Measurements from ENCODE around the gene MYD88. TPM values are rescaled to one million over a fixed set of nuclear protein-coding genes. Genes with fewer than 3 reads are reported as not detected.
"Not testable (repeated sequence)": the region's sequence is repeated elsewhere in the genome, so short reads cannot be mapped to it uniquely, and the experiment has no call there.

The MYD88 gene
- total RNA-seq, 1 experiment from 2014 or later = 2.5 TPM

DNA sequence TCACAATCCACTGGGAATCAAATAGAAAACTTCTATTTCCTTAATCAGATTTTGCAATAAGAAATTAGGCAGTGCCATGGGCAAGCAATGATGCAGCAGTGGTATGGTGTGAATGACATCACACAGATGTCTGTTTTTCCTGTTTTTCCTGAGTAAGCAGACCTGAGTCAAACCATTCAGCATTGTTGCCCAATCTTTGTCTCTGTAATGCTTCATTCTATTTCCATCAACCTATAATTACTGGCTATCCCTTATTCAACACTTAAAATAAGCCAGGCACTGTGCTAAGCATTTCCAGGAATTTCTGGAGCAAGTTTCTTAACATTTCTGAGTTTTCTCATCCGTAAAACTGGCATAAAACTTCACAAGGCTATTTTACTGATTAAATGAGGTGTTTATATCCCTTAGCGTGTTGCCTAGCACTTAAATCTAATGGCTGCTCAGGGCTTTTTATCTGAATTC is 15.6 kb downstream of the MYD88 start:
- Histone ChIP-seq H3K27ac (no peak overlapping the region), H3K27me3 (no peaks in the 10 kb centered on the region), H3K4me3 (no peak overlapping the region), H3K9me3 (replicated peaks) (no peaks in the 10 kb centered on the region), H3K36me3 (no peaks in the 10 kb centered on the region), H3K4me1 (no peaks in the 10 kb centered on the region)
- no peak for DNase-seq

DNA sequence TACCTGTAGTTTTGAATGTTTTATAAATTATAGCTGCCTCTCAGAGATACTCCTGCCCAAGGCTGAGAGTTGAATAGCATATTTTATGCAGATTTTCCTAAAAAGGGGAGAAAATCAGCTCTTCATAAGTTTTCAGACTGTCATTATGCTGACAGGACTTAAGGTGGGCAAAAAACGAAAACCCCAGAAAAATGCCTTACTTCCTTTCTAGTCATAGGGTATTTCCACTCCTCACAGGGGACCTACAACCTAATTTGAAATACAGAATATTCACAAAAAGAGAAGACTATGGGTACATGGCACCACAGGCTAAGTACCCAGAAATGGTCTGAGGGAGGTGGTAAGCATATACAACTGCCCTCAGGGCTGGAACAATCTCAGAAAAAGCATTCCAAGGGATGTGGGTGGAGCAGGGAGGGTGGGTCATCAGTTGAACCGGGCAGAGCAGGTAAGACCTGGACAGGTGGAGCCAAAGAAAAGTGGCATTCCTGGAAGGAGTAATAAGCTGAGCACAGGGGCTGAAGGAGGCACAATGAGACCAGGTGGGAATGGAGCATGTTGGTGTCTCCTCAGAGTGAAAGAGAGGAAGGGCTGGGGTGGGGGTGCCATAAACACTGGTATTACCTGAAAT is 16.3 kb downstream of the MYD88 start:
- no peaks in the 10 kb centered on the region for H3K27me3 ChIP-seq

DNA sequence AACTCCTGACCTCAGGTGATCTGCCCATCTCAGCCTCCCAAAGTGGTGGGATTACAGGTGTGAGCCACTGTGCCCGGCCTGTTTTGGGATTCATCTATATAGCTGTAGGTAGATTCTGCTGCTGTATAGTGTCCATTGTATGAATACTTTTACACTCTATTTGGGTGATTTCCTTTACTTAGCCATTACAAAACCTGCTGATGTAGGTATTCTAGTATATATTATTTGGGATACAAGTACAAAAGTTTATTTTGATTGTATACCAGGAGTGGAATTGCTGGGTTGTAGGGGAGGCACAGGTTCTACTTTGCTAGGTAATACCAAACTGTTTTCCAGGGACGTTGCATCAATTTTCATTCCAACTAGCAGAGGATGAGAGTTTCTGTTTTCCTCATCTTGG is 17.4 kb downstream of the MYD88 start:
- no peaks in the 10 kb centered on the region for H3K9me3 ChIP-seq (replicated peaks)
- DNase-seq = no peak
- no peaks in the 10 kb centered on the region for H3K27me3 ChIP-seq
- H3K4me1 ChIP-seq = no peaks in the 10 kb centered on the region
- no peak overlapping the region for H3K27ac ChIP-seq
- no peaks in the 10 kb centered on the region for H3K36me3 ChIP-seq
- no peak overlapping the region for H3K4me3 ChIP-seq

More for the DNA sequence above, 16.3 kb downstream of the MYD88 start:
- DNase-seq = no peak
- Histone ChIP-seq H3K36me3 (no peaks in the 10 kb centered on the region), H3K9me3 (replicated peaks) (no peaks in the 10 kb centered on the region), H3K4me3 (no peak overlapping the region), H3K4me1 (no peaks in the 10 kb centered on the region), H3K27ac (no peak overlapping the region)

DNA sequence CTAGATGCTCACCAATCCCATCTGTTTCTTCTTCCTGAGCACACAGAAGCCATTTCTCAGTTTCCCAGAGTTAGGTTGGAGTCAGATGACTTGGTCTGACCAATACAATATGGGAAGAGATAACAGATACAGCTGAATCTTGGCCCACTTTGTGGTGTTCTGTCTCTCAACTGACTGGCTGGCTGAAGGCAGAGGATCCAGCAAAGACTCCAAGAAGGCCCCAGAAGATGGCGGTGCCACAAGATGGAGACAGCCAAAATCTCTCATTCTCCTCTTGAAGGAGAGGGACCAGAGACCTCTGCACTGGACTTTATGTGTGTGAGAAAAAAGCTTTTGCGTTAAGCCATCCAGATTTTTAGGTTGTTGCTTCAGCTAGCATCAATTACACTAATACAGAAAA is 18.7 kb downstream of the MYD88 start:
- H3K36me3 ChIP-seq = no peaks in the 10 kb centered on the region
- H3K4me3 ChIP-seq = no peak overlapping the region
- no peaks in the 10 kb centered on the region for H3K27me3 ChIP-seq
- no peaks in the 10 kb centered on the region for H3K9me3 ChIP-seq (replicated peaks)
- H3K4me1 ChIP-seq = no peaks in the 10 kb centered on the region
- DNase-seq = no peak
- H3K27ac ChIP-seq = no peak overlapping the region

DNA sequence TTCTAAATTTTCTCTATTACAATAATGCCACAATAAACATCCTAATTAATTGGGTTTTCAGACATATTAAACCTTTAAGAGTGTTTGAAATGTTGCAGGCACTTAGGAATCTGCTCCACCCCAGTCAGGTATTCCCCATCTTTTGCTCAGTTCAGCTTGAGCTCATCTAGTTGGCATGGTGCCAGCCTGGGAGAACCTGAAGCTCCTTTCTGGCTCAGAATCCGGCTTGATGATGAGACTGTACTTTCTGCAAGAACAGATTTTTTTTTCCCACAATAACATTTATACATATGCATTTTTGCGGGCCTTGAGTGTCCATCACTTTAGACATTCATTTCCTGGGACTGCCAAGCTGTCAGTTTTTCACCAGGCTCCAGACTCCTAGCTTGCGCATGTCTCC is 19.1 kb downstream of the MYD88 start:
- no peaks in the 10 kb centered on the region for H3K36me3 ChIP-seq
- H3K9me3 ChIP-seq (replicated peaks) = no peaks in the 10 kb centered on the region
- no peak for DNase-seq
- no peaks in the 10 kb centered on the region for H3K4me1 ChIP-seq
- no peak overlapping the region for H3K4me3 ChIP-seq
- H3K27me3 ChIP-seq = no peaks in the 10 kb centered on the region
- no peak overlapping the region for H3K27ac ChIP-seq

DNA sequence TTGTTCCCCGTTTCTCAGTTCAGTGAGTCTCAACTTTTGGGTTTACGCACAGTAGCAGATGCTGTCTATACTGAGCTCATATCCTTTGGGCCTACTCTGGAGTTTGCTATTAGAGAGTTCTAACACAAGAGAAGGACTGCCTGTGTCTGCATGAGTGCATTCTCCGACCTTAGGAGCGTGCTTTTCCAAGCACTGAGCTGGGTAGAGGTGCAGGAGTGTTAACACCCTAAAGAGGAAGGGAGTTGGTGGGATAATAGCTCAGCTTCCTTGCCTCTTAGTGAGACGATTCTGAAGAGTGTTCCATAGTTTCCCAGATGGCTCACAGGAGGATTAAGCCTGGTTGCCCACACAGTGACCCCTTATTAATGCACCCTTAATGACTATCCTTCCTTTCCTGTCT is 20.0 kb downstream of the MYD88 start:
- no peak for DNase-seq
- H3K9me3 ChIP-seq (replicated peaks) = no peaks in the 10 kb centered on the region
- no peak overlapping the region for H3K4me3 ChIP-seq
- no peaks in the 10 kb centered on the region for H3K27me3 ChIP-seq
- H3K36me3 ChIP-seq = no peaks in the 10 kb centered on the region
- no peaks in the 10 kb centered on the region for H3K4me1 ChIP-seq
- no peak overlapping the region for H3K27ac ChIP-seq

DNA sequence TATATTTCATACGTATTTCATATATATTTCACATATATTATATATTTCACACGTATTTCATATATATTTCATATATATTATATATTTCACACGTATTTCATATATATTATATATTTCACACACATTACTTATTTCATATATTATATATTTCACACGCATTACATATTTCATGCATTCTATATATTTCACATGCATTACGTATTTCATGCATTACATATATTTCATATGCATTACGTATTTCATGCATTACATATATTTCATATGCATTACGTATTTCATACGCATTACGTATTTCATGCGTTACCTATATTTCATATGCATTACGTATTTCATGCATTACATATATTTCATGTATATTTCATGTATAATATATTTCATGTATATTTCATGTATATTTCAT is 22.2 kb downstream of the MYD88 start:
- H3K4me3 ChIP-seq; H3K36me3 ChIP-seq; H3K9me3 ChIP-seq (replicated peaks); H3K4me1 ChIP-seq; H3K27me3 ChIP-seq; DNase-seq; H3K27ac ChIP-seq: not testable (repeated sequence)

DNA sequence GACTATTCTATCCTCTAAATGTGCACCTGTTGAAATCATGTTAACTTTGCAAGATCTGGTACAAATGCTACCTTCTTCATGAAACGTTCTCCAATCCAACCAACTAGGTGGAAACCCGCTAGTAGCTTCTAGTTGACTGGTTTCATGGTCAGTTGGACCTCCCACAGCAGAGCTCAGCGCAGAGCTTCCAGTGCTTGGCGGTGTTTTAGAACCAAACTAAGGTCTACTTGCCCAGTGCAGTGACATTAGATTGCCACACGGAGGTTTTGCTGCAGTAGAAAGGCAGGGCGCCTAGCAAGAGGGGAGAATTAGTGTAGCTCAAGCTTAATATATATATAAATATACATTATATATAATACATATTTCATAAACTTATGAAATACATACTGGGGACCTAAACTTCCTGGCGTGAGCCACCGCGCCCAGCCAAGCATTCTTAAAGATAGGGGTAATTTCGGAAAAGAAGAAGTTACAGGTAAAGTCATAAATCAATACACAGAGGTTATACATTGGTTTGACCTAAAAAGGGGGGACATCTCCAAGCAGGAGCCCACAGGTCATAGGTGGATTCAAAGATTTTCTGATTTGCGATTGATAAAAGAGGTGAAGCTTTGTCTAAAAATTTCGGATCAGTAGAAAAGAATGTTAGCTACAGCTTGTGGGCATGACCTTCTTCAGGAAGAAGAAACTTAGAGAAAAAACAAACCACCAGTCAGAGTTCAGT is 24.8 kb downstream of the MYD88 start:
- Histone ChIP-seq H3K27me3 (no peaks in the 10 kb centered on the region), H3K4me1 (0 out of 2 replicates have a peak, but pooled peaks cover 2% of the 10 kb centered on the region), H3K36me3 (no peaks in the 10 kb centered on the region), H3K27ac (no peak overlapping the region), H3K4me3 (no peak overlapping the region), H3K9me3 (replicated peaks) (no peaks in the 10 kb centered on the region)
- DNase-seq = no peak

DNA sequence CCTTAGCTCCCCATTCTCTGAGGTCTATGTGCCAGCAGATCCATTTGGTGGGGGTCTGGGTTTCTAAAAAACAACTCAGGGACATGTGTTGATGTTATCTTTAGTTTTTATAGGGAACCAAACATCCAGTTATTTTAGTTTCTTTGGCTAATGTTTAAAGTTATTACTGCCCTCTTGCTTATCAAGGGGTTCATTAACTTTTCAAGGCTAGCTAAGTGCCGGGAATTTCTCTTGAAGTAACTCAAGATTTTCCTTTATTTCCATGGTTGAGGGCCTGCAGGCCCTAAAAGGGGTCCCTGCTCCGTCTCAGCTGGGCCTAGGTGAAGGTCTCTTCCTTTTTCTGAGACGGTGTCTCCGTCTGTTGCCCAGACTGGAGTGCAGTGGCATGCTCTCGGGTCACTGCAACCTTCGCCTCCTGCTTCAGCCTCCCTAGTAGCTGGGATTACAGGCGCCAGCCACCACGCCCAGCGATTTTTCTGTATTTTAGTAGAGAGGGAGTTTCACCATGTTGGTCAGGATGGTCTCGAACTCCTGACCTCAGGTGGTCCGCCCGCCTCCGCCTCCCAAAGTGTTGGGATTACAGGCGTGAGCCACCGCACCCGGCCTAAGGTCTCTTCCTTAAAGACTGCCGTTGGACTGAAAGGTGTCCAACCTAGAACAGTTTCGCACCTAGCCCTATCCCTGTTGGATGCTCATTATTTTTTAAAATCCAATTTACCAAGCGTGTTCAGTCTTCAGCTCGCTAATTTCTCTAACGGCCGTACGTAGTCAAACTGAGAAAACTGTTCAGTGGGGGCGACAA is 25.6 kb downstream of the MYD88 start:
- Histone ChIP-seq H3K9me3 (replicated peaks) (no peaks in the 10 kb centered on the region), H3K4me3 (peak overlapping the region; percentile 95), H3K27me3 (no peaks in the 10 kb centered on the region), H3K36me3 (no peaks in the 10 kb centered on the region), H3K27ac (peak overlapping the region; percentile 98; the same call in 1 of the 2 replicates), H3K4me1 (0 out of 2 replicates have a peak, but pooled peaks cover 2% of the 10 kb centered on the region)
- no peak for DNase-seq

DNA sequence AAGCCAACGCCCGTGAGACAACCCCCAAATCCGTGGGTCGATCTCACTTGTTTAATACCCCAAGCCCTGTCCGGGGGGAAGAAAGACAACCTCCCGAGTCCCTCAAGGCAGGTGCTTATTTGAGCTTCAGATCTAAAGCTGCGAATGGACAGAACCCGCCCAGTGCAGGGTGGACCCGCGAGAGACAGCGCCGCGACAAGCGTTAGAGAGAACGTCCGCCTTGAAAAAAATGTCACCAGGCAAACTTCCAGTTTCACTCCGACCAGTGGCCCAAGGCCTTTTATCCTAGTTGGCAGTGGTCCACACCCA is 26.1 kb downstream of the MYD88 start:
- Histone ChIP-seq H3K36me3 (no peaks in the 10 kb centered on the region), H3K27ac (peak overlapping the region; percentile 98), H3K4me1 (0 out of 2 replicates have a peak, but pooled peaks cover 2% of the 10 kb centered on the region), H3K9me3 (replicated peaks) (no peaks in the 10 kb centered on the region), H3K27me3 (no peaks in the 10 kb centered on the region), H3K4me3 (peak overlapping the region; percentile 95)
- no peak for DNase-seq

DNA sequence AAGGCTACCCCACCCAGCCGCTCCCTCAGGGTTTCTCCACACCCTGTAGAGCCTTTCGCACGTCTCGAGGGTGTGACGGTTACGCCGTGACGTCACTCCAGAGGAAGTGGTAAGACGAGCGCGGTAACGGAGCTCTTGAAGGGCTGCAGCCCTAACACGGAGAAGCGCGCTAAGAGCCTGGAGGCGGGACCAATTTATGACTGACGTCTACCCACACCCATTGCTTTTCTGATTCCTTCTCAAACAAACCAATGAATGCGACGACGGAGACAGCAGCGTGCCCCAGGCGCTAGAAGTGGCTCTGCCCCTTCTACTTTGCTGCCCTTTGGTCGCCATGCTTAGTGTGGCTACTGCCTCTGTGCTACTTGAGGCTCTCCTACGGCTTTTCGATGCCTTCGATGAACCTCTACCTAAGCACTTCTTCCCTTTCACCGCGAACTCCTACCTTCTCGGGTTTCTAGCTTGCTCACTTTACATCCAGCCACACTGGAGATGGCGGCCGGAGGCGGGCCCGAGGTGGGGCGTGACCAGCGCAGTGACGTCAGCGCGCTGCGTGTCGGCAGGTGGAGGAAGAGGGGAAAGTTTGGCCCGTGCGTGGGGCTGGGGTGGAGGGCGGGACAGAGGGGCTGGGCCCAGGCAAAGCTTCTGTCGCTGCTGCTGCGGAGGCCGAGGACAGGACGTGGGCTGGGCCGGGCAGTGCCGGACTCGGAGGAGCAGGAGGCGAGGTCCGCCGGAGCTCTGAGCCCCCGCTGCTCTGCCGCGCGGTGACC is 26.7 kb downstream of the MYD88 start, which contains the start of gene OXSR1:
Gene OXSR1 (plus strand): TSS at position 586 of the 770 bp plus-strand sequence. CDS start 340 bp downstream, outside the sequence.
- peak within 1 kb of the TSS; percentile 98 for H3K27ac ChIP-seq
- H3K27me3 ChIP-seq = no peaks in the 10 kb centered on the region
- peak; percentile 94 to 98 for DNase-seq
- peak within 1 kb of the TSS; percentile 95 for H3K4me3 ChIP-seq
- H3K4me1 ChIP-seq = 0 out of 2 replicates have a peak, but pooled peaks cover 2% of the 10 kb centered on the region
- H3K36me3 ChIP-seq = no peaks in the 10 kb centered on the region
- no peaks in the 10 kb centered on the region for H3K9me3 ChIP-seq (replicated peaks)

DNA sequence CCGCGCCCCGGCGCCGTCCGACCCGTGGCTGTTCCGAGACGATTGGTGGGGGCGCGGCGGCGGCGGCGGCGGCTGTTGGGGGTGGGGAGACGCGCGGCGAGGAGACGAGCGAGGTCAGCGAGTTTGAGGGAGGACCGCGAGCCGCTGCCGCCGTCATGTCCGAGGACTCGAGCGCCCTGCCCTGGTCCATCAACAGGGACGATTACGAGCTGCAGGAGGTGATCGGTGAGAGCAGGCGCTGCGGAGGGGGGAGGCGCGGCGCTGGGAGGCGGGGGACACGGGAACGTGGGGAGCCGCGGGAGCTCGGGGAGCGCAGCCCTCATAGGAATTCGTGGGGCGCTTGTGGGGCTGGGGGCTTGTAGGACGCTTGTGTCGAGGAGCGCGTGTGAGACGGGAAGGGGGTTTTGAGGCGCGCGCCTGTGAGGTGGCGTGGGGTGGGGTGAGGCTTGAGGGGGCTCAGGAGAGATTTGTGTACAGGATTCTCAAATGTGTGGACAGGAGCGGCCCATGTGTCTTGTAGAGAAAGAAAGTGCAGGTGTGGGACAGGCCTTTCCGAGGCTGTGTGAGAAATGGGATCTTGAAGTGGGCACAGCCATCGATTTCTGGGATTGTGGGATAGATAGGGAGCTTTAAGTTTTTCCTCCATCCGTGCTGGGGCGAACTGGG is 27.4 kb downstream of the MYD88 start:
- Histone ChIP-seq H3K27me3 (no peaks in the 10 kb centered on the region), H3K4me1 (0 out of 2 replicates have a peak, but pooled peaks cover 2% of the 10 kb centered on the region), H3K9me3 (replicated peaks) (no peaks in the 10 kb centered on the region), H3K4me3 (peak overlapping the region; percentile 95), H3K36me3 (no peaks in the 10 kb centered on the region), H3K27ac (peak overlapping the region; percentile 98)
- DNase-seq = peak in 1 of 2 experiments; percentile 44

DNA sequence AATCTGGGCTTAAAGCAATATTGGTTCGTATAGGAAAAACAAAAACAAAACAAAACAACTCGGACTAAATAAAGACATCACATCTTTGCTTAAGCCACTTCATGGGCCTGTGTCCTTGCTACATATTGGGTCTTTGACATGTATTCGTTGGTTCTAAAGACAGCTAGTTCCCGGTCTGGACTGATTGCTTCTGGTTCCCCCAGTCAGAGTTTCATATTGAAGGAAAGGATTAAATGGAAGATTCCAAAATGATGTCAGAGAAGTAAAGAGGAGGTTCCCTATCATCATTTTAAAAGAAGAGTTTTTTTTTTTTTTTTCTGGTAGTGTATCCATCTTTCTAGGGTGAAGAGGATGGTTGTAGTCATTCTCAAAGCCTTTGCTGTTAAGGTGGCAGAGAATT is 29.1 kb downstream of the MYD88 start:
- no peak overlapping the region for H3K27ac ChIP-seq
- DNase-seq = no peak
- 0 out of 2 replicates have a peak, but pooled peaks cover 2% of the 10 kb centered on the region for H3K4me1 ChIP-seq
- no peaks in the 10 kb centered on the region for H3K9me3 ChIP-seq (replicated peaks)
- no peak overlapping the region for H3K4me3 ChIP-seq
- H3K27me3 ChIP-seq = no peaks in the 10 kb centered on the region
- no peaks in the 10 kb centered on the region for H3K36me3 ChIP-seq

Data from SJCRH30 (cell line).